Stimulated activated CD4-positive, alpha-beta T cell treated with anti-CD3 and anti-CD28 coated beads, Interleukin-15, amount 100 ng/mL, for 1 hour (primary cell): ENCODE data around the gene DUSP7.
A peak's percentile ranks its signal among the peaks of the same experiment; 100 is the strongest.

Experiments
- DNase-seq, 2 donors: peaks; one replicate each; pipeline ENCODE4 v3.0.0-alpha.2; 2020; ENCODE audit warnings: low read depth in 1 of 2, low spot score in 1 of 2

DUSP7 gene

GRCh38 chr3:52010431-52010830 lies 45.9 kb downstream of the DUSP7 start:
- no peak for DNase-seq

GRCh38 chr3:52007291-52007690 lies 49.1 kb downstream of the DUSP7 start:
- no peak for DNase-seq

- no peak for DNase-seq
These were observed 49.6 kb downstream of the DUSP7 start for GRCh38 chr3:52006820-52007133.

GRCh38 chr3:52006017-52006819 lies 50.2 kb downstream of the DUSP7 start:
- no peak for DNase-seq

- no peak for DNase-seq
These were observed 50.8 kb downstream of the DUSP7 start for GRCh38 chr3:52005571-52005986.

- no peak for DNase-seq
These were observed 51.4 kb downstream of the DUSP7 start for GRCh38 chr3:52004906-52005395.

GRCh38 chr3:52004163-52004787 lies 52.1 kb downstream of the DUSP7 start:
- DNase-seq = no peak

GRCh38 chr3:52002748-52003147 lies 53.6 kb downstream of the DUSP7 start:
- no peak for DNase-seq

GRCh38 chr3:52001443-52001974 lies 54.9 kb downstream of the DUSP7 start:
- peak; percentile 71 to 73 for DNase-seq

- no peak for DNase-seq
These were observed 56.5 kb downstream of the DUSP7 start for GRCh38 chr3:51999846-52000245.
